KBM-7 (cell line): ENCODE results near the gene AATK.

Source experiments
- DNase-seq: peaks from one replicate; pipeline ENCODE4 v3.0.0-alpha.2; 2015
- in situ Hi-C: fragments of 300-500 bp; cut with MboI; formaldehyde crosslinking; loops from 2 replicates; pipeline ENCODE4 v1.14.3; 2020; ENCODE audit warnings: low sequenced_read_pairs, low pct_unique_long_range_greater_than_20kb, mixed read lengths

AATK gene

GRCh38 chr17:81067391-81067811 lies 98.6 kb downstream of the AATK start:
- in situ Hi-C loops, result no loop called here
- no peak for DNase-seq
